Panc1 (cell line): ENCODE measurements around the gene INTS11.

Source experiments
- CTCF ChIP-seq: fragments of 450-650 bp; IDR thresholded peaks from 2 replicates; pipeline ENCODE4 v1.5.1; 2017; ENCODE audit warnings: mild to moderate bottlenecking
- POLR2AphosphoS5 ChIP-seq: IDR thresholded peaks from 2 replicates; pipeline ENCODE4 v1.6.1; 2012; ENCODE audit warnings: mild to moderate bottlenecking, low read depth, low read length, moderate library complexity
- REST ChIP-seq, 2 experiments: IDR thresholded peaks; 2 replicates each; pipeline ENCODE4 v1.6.1; 2011 to 2012; ENCODE audit warnings: low read depth in 2 of 2, control low read depth in 1 of 2, low read length in 1 of 2, mild to moderate bottlenecking in 1 of 2, moderate library complexity in 1 of 2; ENCODE audit not compliant: insufficient read depth in 1 of 2

- no peak for TF ChIP-seq CTCF
- TF ChIP-seq REST (IDR thresholded peaks at IDR 0.05; ENCODE audit: insufficient read depth in 1 of 2, low read depth in 2 of 2, low read length in 1 of 2), result no peak
- no peak for TF ChIP-seq POLR2AphosphoS5
These were observed 39.8 kb upstream of the INTS11 start for GRCh38 chr1:1364266-1364665.
